NOMO-1 treated with dmso at 0.1 percent for 144 hours (cell line): ENCODE results near the gene KXD1.

ENCODE experiments used
- DNase-seq: peaks from one replicate; lab custom pipeline; 2025; ENCODE audit not compliant: unreplicated experiment; lab: John Stamatoyannopoulos, UW

Gene KXD1

DNA sequence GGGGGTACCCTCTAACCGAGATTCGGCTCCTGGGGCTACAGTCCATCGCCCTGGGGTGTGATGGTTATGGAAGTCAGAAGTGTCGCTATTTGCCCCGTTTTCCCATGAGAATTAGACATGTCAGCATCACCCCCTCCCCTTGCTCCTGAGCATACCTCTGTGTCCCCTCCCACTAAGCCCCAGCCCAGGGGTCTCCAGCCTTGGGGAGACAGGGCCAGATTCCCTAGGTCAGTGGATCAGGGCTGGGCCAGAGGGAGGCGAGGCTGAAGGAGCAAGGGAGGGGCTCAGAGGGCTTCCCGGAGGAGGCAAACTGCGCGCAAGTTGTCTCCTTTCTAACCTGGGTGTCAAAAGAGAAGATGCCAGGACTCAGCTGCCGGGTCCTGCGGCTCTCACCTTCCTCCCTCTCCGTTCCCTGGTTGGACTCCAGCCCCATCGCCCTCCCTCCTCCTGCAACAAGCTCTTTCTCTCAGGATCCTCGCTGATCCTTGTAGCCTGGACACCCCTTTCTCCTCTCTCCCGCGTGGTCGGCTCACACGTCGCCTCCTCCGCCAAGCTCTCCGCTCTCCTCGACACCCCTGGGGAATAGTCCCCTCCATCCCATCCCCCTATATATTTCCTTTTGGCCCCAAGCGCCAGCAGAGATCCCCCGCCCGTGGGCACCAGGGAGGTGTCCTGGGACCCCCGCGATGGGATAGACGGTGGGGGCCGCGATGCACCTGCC, 54.5 kb downstream of the KXD1 start:
- DNase-seq = no peak

DNA sequence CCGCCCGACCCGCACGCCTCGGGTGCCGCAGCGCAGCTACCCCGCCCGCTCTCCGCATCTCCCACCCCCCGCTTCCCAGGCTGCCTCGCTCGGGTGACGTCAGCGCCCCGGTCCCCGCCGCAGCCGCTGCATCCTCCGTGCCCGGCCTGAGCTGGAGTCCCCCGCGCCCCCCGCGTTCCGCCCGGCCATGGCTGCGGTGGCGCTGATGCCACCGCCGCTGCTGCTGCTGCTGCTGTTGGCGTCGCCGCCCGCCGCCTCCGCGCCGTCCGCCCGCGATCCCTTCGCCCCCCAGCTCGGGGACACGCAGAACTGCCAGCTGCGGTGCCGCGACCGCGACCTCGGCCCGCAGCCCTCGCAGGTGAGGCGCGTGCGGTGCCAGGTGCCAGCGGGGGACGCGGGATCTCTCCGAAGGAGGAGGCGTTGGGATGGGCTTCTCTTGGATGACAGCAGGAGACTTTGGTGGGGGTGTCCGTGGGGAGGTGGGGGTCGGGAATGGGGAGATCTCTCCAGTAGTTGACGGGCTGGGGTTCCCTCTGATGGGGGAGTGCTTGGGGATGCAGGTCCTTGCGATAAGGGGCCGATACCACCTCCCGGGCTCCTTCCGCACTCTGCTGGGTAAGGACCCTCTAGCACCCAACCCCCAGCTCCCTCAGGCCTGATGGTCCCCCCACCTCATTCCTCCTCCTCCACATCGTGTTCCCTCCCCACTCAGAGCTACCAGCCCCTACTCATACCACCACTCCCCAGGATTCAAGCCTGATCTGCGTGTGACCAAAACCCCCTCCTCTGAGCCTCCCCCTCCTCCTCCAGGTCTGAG, 55.3 kb downstream of the KXD1 start, which contains the start of gene TMEM59L:
Gene TMEM59L, plus strand, starts transcription at position 99 of the 817 bp plus-strand sequence. Its CDS starts 89 bp downstream, at position 188.
- no peak for DNase-seq

DNA sequence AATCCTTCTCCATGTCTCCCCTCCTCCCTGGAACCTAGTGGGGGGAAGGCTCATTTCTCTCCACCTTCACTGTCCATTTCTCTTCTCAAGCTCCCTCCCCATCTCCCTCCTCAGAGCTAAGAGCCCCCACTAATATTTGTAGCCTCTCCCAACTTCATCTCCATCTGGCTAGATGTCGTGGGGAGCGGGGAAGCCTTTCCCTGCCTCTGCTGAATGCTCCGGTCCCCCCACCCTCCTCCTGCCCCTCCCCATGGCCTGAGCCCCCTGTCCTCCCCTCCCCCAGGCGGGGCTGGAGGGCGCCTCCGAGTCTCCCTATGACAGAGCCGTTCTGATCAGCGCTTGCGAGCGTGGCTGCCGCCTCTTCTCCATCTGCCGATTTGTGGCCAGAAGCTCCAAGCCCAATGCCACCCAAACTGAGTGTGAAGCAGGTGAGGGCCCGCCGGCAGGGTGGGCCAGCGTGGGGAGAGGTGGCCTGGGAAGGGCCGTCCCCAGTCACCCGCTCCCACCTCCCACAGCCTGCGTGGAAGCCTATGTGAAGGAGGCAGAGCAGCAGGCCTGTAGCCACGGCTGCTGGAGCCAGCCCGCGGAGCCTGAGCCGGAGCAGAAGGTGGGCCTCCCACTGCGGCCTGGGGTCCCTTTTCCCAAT, 56.0 kb downstream of the KXD1 start:
- DNase-seq = no peak

- no peak for DNase-seq
These were observed 58.4 kb downstream of the KXD1 start for GRCh38 chr19:18616023-18616422.

DNA sequence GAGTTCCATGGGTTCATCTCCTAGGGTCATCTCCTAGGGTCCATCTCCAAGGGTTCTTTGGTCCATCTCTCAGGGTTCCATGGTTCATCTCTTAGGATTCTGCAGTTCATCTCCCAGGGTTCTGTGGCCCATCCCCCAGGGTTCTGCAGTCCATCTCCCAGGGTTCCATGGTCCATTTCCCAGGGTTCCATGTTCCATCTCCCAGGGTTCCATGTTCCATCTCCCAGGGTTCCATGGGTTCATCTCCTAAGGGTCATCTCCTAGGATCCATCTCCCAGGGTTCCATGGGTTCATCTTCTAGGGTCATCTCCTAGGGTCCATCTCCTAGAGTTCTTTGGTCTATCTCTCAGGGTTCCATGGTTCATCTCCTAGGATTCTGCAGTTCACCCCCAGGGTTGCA, 59.9 kb downstream of the KXD1 start:
- DNase-seq = no peak

DNA sequence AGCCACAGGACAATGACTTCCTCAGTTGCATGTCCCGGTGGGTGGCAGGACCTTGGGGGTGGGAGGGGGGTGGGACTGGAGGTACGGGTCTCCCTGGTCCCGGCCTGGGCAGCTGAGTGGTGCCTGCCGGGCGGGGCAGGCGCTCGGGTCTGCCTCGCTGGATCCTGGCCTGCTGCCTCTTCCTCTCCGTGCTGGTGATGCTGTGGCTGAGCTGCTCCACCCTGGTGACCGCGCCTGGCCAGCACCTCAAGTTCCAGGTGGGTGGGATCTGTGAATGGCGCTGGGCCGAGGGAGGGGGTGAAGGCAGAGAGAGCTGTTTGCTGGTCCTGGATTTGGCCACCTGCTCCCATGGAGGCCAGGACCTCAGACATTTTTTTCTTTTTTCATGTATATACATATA, 60.6 kb downstream of the KXD1 start:
- DNase-seq = no peak
